ENCODE results near the gene PEAK1.

DNA sequence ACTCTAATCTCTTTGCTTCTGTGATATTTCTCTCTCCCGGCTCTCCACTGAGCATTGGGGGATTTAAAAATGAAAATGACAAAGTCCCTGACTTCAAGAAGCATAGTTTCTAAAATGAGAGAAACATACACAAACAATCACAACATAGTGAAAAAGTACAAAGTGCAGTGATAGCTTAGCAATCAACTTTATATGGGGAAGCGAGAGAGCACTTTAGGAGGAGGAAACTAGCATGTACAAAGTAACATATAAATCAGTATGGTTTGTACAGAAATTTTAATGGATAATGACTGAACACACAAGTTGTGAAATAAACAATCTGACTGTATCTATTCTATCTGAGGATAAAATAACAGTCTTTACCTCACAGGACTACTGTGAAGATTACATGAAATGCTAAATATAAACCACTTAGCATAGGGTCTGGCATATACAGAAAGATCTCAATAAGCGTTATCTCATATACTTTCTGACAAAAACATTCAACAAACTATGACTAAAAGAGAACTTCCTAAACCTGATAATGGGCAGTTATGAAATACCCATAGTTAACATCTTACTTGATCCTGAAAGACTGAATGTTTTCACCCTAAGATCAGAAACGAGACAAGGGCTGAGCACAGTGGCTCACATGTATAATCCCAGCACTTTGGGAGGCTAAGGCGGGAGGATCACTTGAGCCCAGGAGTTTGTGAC, 61.2 kb downstream of the PEAK1 start:
- TF ChIP-seq, protein P1, sequence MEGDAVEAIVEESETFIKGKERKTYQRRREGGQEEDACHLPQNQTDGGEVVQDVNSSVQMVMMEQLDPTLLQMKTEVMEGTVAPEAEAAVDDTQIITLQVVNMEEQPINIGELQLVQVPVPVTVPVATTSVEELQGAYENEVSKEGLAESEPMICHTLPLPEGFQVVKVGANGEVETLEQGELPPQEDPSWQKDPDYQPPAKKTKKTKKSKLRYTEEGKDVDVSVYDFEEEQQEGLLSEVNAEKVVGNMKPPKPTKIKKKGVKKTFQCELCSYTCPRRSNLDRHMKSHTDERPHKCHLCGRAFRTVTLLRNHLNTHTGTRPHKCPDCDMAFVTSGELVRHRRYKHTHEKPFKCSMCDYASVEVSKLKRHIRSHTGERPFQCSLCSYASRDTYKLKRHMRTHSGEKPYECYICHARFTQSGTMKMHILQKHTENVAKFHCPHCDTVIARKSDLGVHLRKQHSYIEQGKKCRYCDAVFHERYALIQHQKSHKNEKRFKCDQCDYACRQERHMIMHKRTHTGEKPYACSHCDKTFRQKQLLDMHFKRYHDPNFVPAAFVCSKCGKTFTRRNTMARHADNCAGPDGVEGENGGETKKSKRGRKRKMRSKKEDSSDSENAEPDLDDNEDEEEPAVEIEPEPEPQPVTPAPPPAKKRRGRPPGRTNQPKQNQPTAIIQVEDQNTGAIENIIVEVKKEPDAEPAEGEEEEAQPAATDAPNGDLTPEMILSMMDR (IDR thresholded peaks at IDR 0.05): no peak
- TF ChIP-seq TCF7L2 (IDR thresholded peaks at IDR 0.05; ENCODE audit: low read depth, low read length): no peak
